Measurements from ENCODE around the gene GABRE.

GABRE gene

GRCh38 chrX:151974336-151975227 lies at the start of gene GABRE:
GABRE (minus strand) TSS chrX:151974676; CDS start chrX:151974625, 51 bp downstream.
- peak; percentile 46 for DNase-seq

GRCh38 chrX:152020888-152021287 lies 46.4 kb upstream of the GABRE start:
- DNase-seq, result no peak

GRCh38 chrX:151999813-152000212 lies 25.3 kb upstream of the GABRE start:
- no peak for DNase-seq

- no peak for DNase-seq
Measured at GRCh38 chrX:151997539-151997938, 23.1 kb upstream of the GABRE start.

GRCh38 chrX:151996347-151996746 lies 21.9 kb upstream of the GABRE start:
- DNase-seq, result no peak

- DNase-seq, result no peak
Measured at GRCh38 chrX:151994476-151994875, 20.0 kb upstream of the GABRE start.

GRCh38 chrX:151988706-151989299 lies 14.3 kb upstream of the GABRE start:
- no peak for DNase-seq

GRCh38 chrX:151987108-151987507 lies 12.6 kb upstream of the GABRE start:
- DNase-seq, result no peak

- peak; percentile 58 for DNase-seq
Measured at GRCh38 chrX:151985955-151986354, 11.5 kb upstream of the GABRE start.

- DNase-seq, result no peak
Measured at GRCh38 chrX:151985531-151985930, 11.1 kb upstream of the GABRE start.

- DNase-seq, result no peak
Measured at GRCh38 chrX:151984902-151985301, 10.4 kb upstream of the GABRE start.

- peak; percentile 83 for DNase-seq
Measured at GRCh38 chrX:151984328-151984727, 9.9 kb upstream of the GABRE start.

GRCh38 chrX:151983186-151983585 lies 8.7 kb upstream of the GABRE start:
- DNase-seq, result no peak

- peak; percentile 90 for DNase-seq
Measured at GRCh38 chrX:151982222-151982621, 7.7 kb upstream of the GABRE start.

- peak; percentile 66 for DNase-seq
Measured at GRCh38 chrX:151981129-151981528, 6.7 kb upstream of the GABRE start.

- no peak for DNase-seq
Measured at GRCh38 chrX:151977923-151978322, 3.4 kb upstream of the GABRE start.

GRCh38 chrX:151977009-151977408 lies 2.5 kb upstream of the GABRE start:
- DNase-seq, result no peak

GRCh38 chrX:151975736-151976275 lies 1.3 kb upstream of the GABRE start:
- DNase-seq, result no peak

- DNase-seq, result no peak
Measured at GRCh38 chrX:151975228-151975593, 735 bp upstream of the GABRE start.

- DNase-seq, result peak; percentile 12
Measured at GRCh38 chrX:151973851-151974335, 583 bp downstream of the GABRE start.

- no peak for DNase-seq
Measured at GRCh38 chrX:151973060-151973661, 1.3 kb downstream of the GABRE start.

GRCh38 chrX:151970661-151971060 lies 3.8 kb downstream of the GABRE start:
- DNase-seq, result peak; percentile 87

- DNase-seq, result no peak
Measured at GRCh38 chrX:151970027-151970426, 4.4 kb downstream of the GABRE start.

GRCh38 chrX:151966236-151966635 lies 8.2 kb downstream of the GABRE start:
- no peak for DNase-seq
